ENCODE data around the gene CEBPG.

The CEBPG gene

GRCh38 chr19:33426621-33427361 lies 53.3 kb downstream of the CEBPG start:
- DNase-seq: peak; percentile 8

DNA sequence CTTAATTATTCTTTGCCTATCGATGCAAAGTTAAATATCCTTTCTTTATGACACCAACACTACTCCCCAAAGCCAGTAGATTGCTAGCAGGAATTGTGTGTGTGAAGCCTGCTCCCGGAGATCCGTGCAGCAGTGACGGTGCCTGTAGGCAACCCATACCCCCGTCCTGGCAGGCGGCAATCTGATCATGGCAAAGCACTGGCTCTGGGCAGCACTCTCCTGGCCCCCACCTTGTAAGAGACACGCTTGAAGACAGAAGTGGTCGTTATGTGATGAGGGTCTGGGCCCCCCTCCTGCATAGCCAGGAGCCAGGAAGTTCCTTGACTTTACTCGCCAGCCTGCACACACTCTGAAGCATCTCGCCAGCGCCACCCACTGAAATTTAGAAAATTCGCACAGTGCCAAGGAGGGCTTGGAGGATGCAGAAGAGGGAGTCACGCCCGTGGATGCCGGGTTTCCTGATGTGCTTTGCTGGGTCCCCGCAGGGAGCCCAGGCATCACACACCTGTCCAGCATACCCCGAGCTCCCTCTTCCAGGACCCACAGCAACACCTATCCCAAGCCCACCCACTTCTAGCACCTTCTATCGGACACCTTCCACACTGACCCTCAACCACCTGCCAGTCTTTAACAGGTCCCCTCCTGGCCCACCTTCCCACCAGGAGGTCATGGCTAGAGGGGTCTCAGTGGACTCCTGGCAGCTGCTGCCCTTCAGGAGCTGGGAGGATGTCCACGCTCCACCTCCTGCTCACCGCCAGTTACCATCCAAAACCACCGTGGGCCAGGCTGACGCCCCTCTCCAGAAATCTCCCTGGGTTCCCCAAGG lies 54.5 kb downstream of the CEBPG start:
- peak; percentile 16 for DNase-seq

GRCh38 chr19:33428627-33429125 lies 55.2 kb downstream of the CEBPG start:
- no peak for DNase-seq

DNA sequence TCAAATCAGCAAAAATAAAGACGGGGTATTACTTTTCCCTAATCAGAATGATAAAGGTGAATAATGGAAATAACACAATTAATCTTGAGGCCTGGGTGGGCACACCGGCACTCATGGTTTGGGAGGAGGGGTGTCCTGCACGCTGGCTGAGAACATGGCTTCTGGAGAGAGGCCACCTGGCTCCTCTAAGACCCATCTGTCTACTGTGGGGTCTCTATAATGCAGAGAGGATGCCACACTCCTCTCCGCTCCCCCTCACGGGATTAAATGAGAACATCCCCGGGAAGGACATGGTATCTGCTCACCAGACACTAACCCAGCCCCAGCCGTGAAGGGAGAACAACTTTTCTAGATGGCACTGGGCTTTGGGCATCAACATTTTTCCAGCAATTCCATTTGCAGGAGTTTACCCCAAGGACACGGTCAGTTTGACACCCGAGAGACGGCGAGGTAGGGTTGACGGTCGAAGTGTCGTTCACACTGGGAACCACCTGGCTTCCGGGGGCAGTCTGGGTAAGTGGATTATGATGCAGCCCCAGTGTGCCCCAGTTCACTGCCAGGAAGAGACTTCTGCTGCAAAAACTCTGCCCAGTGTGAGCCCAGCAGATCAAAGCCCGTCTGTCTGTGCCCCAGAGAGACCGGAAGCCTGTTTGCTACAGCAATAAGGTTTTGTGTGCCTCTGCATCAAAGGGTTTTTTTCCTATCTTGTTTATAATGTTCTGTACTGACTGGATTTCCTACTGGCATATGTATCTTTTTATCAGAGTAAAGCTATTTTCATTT lies 56.6 kb downstream of the CEBPG start:
- peak; percentile 9 for DNase-seq

GRCh38 chr19:33430674-33431277 lies 57.3 kb downstream of the CEBPG start:
- peak; percentile 79 for DNase-seq

GRCh38 chr19:33432015-33432414 lies 58.5 kb downstream of the CEBPG start:
- peak; percentile 37 for DNase-seq
